B cell (primary cell): ENCODE measurements around the gene PSMA8. TPM values are rescaled to one million over a fixed set of nuclear protein-coding genes. Genes with fewer than 3 reads are reported as not detected.

ENCODE experiments used
- ATAC-seq: fragments of 200-7000 bp; cut with Tn5 transposase; one replicate; pipeline ENCODE4 v1.10.0; 2021; ENCODE audit warnings: low read depth, mild to moderate bottlenecking, moderate number of reproducible peaks, moderate library complexity
- CTCF ChIA-PET: fragments of 350-600 bp; sonication (Branson Sonifier 250); formaldehyde crosslinking; loops from one replicate; lab custom pipeline; 2021; ENCODE audit warnings: antibody characterized with exemption, inconsistent platforms; lab: Charles Lee
- POLR2A ChIA-PET: fragments of 350-600 bp; sonication (Branson Sonifier 250); formaldehyde crosslinking; loops from one replicate; lab custom pipeline; 2021; ENCODE audit warnings: antibody characterized with exemption; lab: Charles Lee
- DNase-seq: peaks from one replicate; pipeline ENCODE4 v3.0.0; 2013
- H2AFZ ChIP-seq: 2 replicates; pipeline ENCODE4 v1.6.1; 2012; ENCODE audit warnings: mild to moderate bottlenecking, low read depth, low read length; ENCODE audit not compliant: insufficient read depth, poor library complexity, severe bottlenecking
- H3K27ac ChIP-seq, 2 donors: 1 replicate in 1 of 2; 2 replicates in 1 of 2; pipeline ENCODE4 v1.5.1; 2012 to 2013; ENCODE audit warnings: low read length in 2 of 2, mild to moderate bottlenecking in 2 of 2, moderate library complexity in 1 of 2
- H3K27me3 ChIP-seq, 4 experiments: fragments of 200-600 bp in 1 of 4; sonication (generic) in 1 of 4; replicated peaks in 1 of 4; 1 replicate in 2 of 4; 2 replicates in 2 of 4; pipeline versions ENCODE4 v1.6.1 to v1.7.0; 2013 to 2016; ENCODE audit warnings: low read length in 3 of 4, mild to moderate bottlenecking in 2 of 4, mixed read lengths in 1 of 4, moderate library complexity in 1 of 4; ENCODE audit not compliant: insufficient read depth in 4 of 4, control insufficient read depth in 3 of 4; ENCODE audit errors: control extremely low read depth in 1 of 4
- H3K36me3 ChIP-seq, 2 experiments: replicated peaks in 1 of 2; 1 replicate in 1 of 2; 2 replicates in 1 of 2; pipeline versions ENCODE4 v1.6.1 to v1.7.1; 2013; ENCODE audit warnings: low read length in 1 of 2; ENCODE audit not compliant: insufficient read depth in 2 of 2, control insufficient read depth in 1 of 2; ENCODE audit errors: control extremely low read depth in 1 of 2, extremely low read depth in 1 of 2
- H3K4me1 ChIP-seq, 2 donors: fragments of 200-600 bp in 1 of 2; sonication (generic) in 1 of 2; 1 replicate in 1 of 2; 2 replicates in 1 of 2; pipeline versions ENCODE4 v1.5.1 to v1.6.1; 2013 to 2017; ENCODE audit warnings: low read length in 2 of 2; ENCODE audit not compliant: control insufficient read depth in 2 of 2, insufficient read depth in 2 of 2
- H3K4me2 ChIP-seq: replicated peaks from 2 replicates; pipeline ENCODE3; 2012; ENCODE audit warnings: mild to moderate bottlenecking, low read depth, low read length; ENCODE audit not compliant: poor library complexity, severe bottlenecking
- H3K4me3 ChIP-seq, 5 experiments: fragments of 200-600 bp in 1 of 5; sonication (generic) in 1 of 5; 1 replicate in 3 of 5; 2 replicates in 2 of 5; pipeline versions ENCODE4 v1.5.1 to v1.7.0; 2011 to 2016; ENCODE audit warnings: low read length in 4 of 5, mild to moderate bottlenecking in 4 of 5, low read depth in 2 of 5, control low read depth in 1 of 5, moderate library complexity in 1 of 5; ENCODE audit not compliant: insufficient read depth in 1 of 5; ENCODE audit errors: control extremely low read depth in 1 of 5, extremely low read depth in 1 of 5
- H3K79me2 ChIP-seq: fragments of 200-600 bp; sonication (generic); one replicate; pipeline ENCODE4 v1.6.0; 2016; ENCODE audit warnings: low read length; ENCODE audit not compliant: control insufficient read depth, insufficient read depth
- H3K9ac ChIP-seq: fragments of 200-600 bp; sonication (generic); 2 replicates; pipeline ENCODE4 v1.6.1; 2017; ENCODE audit warnings: mild to moderate bottlenecking, low read length, moderate library complexity
- H3K9me3 ChIP-seq, 3 donors: one replicate each; pipeline versions ENCODE4 v1.6.1 to v1.7.1; 2013; ENCODE audit warnings: low read length in 2 of 3; ENCODE audit not compliant: control insufficient read depth in 2 of 3, insufficient read depth in 1 of 3; ENCODE audit errors: control extremely low read depth in 1 of 3
- H4K20me1 ChIP-seq: 2 replicates; pipeline ENCODE4 v1.6.0; 2012; ENCODE audit warnings: mild to moderate bottlenecking, low read length; ENCODE audit not compliant: insufficient read depth, control insufficient read depth, poor library complexity, severe bottlenecking
- H3K27ac Mint-ChIP-seq: one replicate; pipeline ENCODE4 v1.8.0; 2021; ENCODE audit warnings: mixed read lengths
- H3K27me3 Mint-ChIP-seq: one replicate; pipeline ENCODE4 v1.8.0; 2021; ENCODE audit warnings: mixed read lengths
- H3K4me1 Mint-ChIP-seq: one replicate; pipeline ENCODE4 v1.8.0; 2021; ENCODE audit warnings: mixed read lengths
- H3K4me3 Mint-ChIP-seq: one replicate; pipeline ENCODE4 v1.8.0; 2021; ENCODE audit warnings: mixed read lengths
- H3K9me3 Mint-ChIP-seq: one replicate; pipeline ENCODE4 v1.8.0; 2022; ENCODE audit warnings: mixed read lengths; ENCODE audit not compliant: insufficient read depth
- EZH2 ChIP-seq: IDR thresholded peaks from 2 replicates; pipeline ENCODE4 v1.6.1; 2012; ENCODE audit warnings: borderline replicate concordance, low read depth, mild to moderate bottlenecking, moderate library complexity, low read length; ENCODE audit not compliant: insufficient read depth, poor library complexity, severe bottlenecking
- WGBS: methylation state at CpG from one replicate; pipeline ENCODE4 v1.1.5; 2013; ENCODE audit warnings: missing lambda C conversion rate; ENCODE audit not compliant: insufficient coverage; 5-methylcytosine and 5-hydroxymethylcytosine counted together
- intact Hi-C: fragments of 100-400 bp; cut with micrococcal nuclease; formaldehyde crosslinking; loops from one replicate; pipeline ENCODE4 v1.10.0; 2022
- polyA plus RNA-seq: library from polyadenylated mRNA; depleted of rRNA; stranded (reverse); fragments of >200 nt; gene quantifications from 2 replicates; pipeline ENCODE4 v1.2.3, GENCODE V29; 2012
- total RNA-seq, 2 donors: library from RNA; stranded (reverse); fragments of 120-200 nt in 1 of 2; gene quantifications; 1 replicate in 1 of 2; 2 replicates in 1 of 2; pipeline versions ENCODE4 v1.2.3 to v1.2.4, GENCODE V29; 2013 to 2022
- TF ChIP-seq, protein P1 (sequence below): fragments of 200-600 bp; IDR thresholded peaks from one replicate; pipeline ENCODE4 v1.8.0; 2022; ENCODE audit warnings: antibody characterized with exemption, mild to moderate bottlenecking

Gene PSMA8
- total and polyA plus RNA-seq, 2 donors (not counting 1 experiment from before 2014, with no cell fraction given): 0.33 to 0.91 TPM

DNA sequence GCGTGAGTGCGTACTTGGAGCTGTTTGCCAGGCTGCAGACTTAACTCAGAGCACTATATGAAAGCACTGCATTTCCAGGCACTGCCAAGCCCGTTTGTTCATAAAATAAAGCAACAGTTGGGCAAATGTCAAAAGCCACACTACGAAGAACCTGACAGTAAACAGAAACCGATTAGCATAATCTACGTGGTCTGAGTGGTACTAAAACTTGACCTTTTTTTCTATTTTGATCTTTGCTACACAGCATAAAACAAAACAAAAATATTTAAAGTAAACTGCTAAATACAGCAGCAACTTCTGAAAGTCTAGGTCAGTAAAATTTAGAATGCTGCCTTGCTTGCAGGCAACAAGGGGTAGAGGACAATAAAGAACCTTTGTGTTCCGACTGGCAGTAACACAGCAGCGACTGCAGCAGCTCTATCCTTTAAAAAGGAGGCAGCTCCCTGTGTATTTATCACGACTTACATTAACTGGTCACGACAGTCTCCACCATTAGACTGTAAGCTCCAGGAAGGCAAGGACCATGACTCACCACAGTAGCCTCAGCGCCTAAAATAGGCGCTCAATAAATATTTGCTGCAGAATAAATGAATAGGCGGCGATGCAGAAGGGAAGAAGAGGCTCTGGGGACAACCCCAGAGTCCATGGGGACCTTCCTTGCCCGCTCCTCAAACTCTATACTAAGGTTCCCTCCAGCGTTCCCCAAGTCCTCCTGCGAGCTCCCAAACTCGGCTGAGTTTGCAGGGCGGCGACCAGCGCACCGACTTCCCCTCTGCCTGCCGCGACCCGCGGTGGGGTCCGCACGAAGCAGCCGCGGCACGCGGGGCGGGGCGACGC is 44.2 kb upstream of the PSMA8 start:
- Mint-ChIP-seq H3K27ac (peak overlapping the region; percentile 98), H3K4me1 (peaks cover 45% of the 10 kb centered on the region), H3K4me3 (peak overlapping the region; percentile 99), H3K27me3 (no peaks in the 10 kb centered on the region), H3K9me3 (no peaks in the 10 kb centered on the region)
- peaks cover 38% of the 10 kb centered on the region for H4K20me1 ChIP-seq
- peak overlapping the region; percentile 94 for H3K4me2 ChIP-seq
- H3K36me3 ChIP-seq: peaks cover 14 to 22% of the 10 kb centered on the region in 2 experiments
- ATAC-seq (no peak), DNase-seq (no peak)
- ChIA-PET CTCF (interaction anchor here (0.6 to 2.3 kb wide), 4 partner anchors 18 to 437 kb away, joined by 3 to 6 read pairs (median 3); no protein-coding TSS in a partner anchor), POLR2A (interaction anchor here (2.1 kb wide), 1 partner anchor 137 kb away, joined by 6 read pairs; the partner anchor contains the start of gene TAF4B)
- peaks cover 55% of the 10 kb centered on the region for H3K79me2 ChIP-seq
- no peaks in the 10 kb centered on the region for H3K9me3 ChIP-seq
- peak overlapping the region; percentile 90 for H2AFZ ChIP-seq
- TF ChIP-seq, protein P1, sequence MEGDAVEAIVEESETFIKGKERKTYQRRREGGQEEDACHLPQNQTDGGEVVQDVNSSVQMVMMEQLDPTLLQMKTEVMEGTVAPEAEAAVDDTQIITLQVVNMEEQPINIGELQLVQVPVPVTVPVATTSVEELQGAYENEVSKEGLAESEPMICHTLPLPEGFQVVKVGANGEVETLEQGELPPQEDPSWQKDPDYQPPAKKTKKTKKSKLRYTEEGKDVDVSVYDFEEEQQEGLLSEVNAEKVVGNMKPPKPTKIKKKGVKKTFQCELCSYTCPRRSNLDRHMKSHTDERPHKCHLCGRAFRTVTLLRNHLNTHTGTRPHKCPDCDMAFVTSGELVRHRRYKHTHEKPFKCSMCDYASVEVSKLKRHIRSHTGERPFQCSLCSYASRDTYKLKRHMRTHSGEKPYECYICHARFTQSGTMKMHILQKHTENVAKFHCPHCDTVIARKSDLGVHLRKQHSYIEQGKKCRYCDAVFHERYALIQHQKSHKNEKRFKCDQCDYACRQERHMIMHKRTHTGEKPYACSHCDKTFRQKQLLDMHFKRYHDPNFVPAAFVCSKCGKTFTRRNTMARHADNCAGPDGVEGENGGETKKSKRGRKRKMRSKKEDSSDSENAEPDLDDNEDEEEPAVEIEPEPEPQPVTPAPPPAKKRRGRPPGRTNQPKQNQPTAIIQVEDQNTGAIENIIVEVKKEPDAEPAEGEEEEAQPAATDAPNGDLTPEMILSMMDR: no peak
- no peak for TF ChIP-seq EZH2
- peak overlapping the region; percentile 98 for H3K9ac ChIP-seq
- intact Hi-C loops: loop anchor here (1.0 to 10.0 kb wide), 6 partner anchors 43 to 735 kb away; partner anchors contain the start of genes PSMA8, TAF4B and ZNF521
- H3K4me3 ChIP-seq: peak overlapping the region; percentile 79 to 100 (median 94)
- peaks cover 23 to 32% of the 10 kb centered on the region in 2 donors for H3K4me1 ChIP-seq
- peak overlapping the region; percentile 98 for H3K27ac ChIP-seq
- H3K27me3 ChIP-seq: no peaks in the 10 kb centered on the region
- 5% methylated on average over 30 of the region's 35 CpGs for WGBS
